HepG2 (cell line): Measurements from ENCODE around the gene EIF5A. TPM values are rescaled to one million over a fixed set of nuclear protein-coding genes. Genes with fewer than 3 reads are reported as not detected.

ENCODE experiments used
- AHDC1 ChIP-seq: sonication (generic); formaldehyde crosslinking; IDR thresholded peaks from 2 replicates; pipeline ENCODE4 v1.5.1; 2020; ENCODE audit warnings: mild to moderate bottlenecking, missing genetic modification reagents, borderline replicate concordance
- CREB1 ChIP-seq, 2 experiments: fragments of 450-650 bp in 1 of 2; IDR thresholded peaks; 2 replicates each; pipeline ENCODE4 v1.6.1; 2016 to 2017; ENCODE audit warnings: control low read depth in 1 of 2, mild to moderate bottlenecking in 1 of 2, missing compliant biosample characterization in 1 of 2, missing genetic modification characterization in 1 of 2
- DZIP1 ChIP-seq: sonication (generic); formaldehyde crosslinking; IDR thresholded peaks from 2 replicates; pipeline ENCODE4 v1.5.0; 2020; ENCODE audit warnings: mild to moderate bottlenecking, missing genetic modification reagents
- ELF3 ChIP-seq: IDR thresholded peaks from 2 replicates; pipeline ENCODE4 v1.6.1; 2016; ENCODE audit warnings: missing genetic modification reagents, missing compliant biosample characterization
- ETV5 ChIP-seq: IDR thresholded peaks from 2 replicates; pipeline ENCODE4 v1.6.1; 2018; ENCODE audit warnings: missing biosample characterization, missing genetic modification reagents, inconsistent platforms, borderline replicate concordance
- NFIB ChIP-seq: sonication (generic); formaldehyde crosslinking; IDR thresholded peaks from 2 replicates; pipeline ENCODE4 v1.9.0; 2021; ENCODE audit warnings: missing genetic modification reagents, mild to moderate bottlenecking, borderline replicate concordance
- PREB ChIP-seq: sonication (generic); formaldehyde crosslinking; IDR thresholded peaks from 2 replicates; pipeline ENCODE4 v1.4.0; 2020; ENCODE audit warnings: missing genetic modification reagents
- RBFOX2 ChIP-seq: fragments of 200-400 bp; formaldehyde crosslinking; IDR thresholded peaks from 2 replicates; pipeline ENCODE4 v1.6.1; 2017; ENCODE audit warnings: low read depth, mild to moderate bottlenecking, low read length
- ZNF251 ChIP-seq: sonication (generic); formaldehyde crosslinking; IDR thresholded peaks from 2 replicates; pipeline ENCODE4 v1.9.0; 2021; ENCODE audit warnings: mild to moderate bottlenecking, missing genetic modification reagents
- ZNF281 ChIP-seq: sonication (generic); formaldehyde crosslinking; IDR thresholded peaks from 2 replicates; pipeline ENCODE4 v1.4.0; 2020; ENCODE audit warnings: missing genetic modification reagents, borderline replicate concordance
- ZNF616 ChIP-seq: sonication (generic); formaldehyde crosslinking; IDR thresholded peaks from 2 replicates; pipeline ENCODE4 v1.5.0; 2020; ENCODE audit warnings: low read depth, mild to moderate bottlenecking, missing genetic modification reagents
- ZNF724P ChIP-seq: sonication (generic); formaldehyde crosslinking; IDR thresholded peaks from 2 replicates; pipeline ENCODE4 v1.8.0; 2022; ENCODE audit warnings: missing genetic modification reagents, borderline replicate concordance
- polyA plus RNA-seq, 8 experiments: library from polyadenylated mRNA; depleted of rRNA in 3 of 8; stranded (reverse) in 7 of 8; unstranded in 1 of 8; fragments of >200 nt; fragmentation: Illumina TruSeq in 4 of 8; extraction: Trizol in 4 of 8; gene quantifications; 2 replicates each; pipeline versions ENCODE4 v1.2.1 to v1.2.3, GENCODE V29; 2011 to 2016; ENCODE audit warnings: low read depth in 4 of 8, missing spikeins in 1 of 8, mixed read lengths in 1 of 8; ENCODE audit not compliant: insufficient read depth in 1 of 8
- total RNA-seq, 5 experiments: library from RNA; depleted of rRNA; stranded (reverse); fragments of >200 nt; fragmentation: Illumina TruSeq; extraction: Trizol; gene quantifications; 2 replicates each; pipeline ENCODE4 v1.2.3, GENCODE V29; 2016; ENCODE audit warnings: low read depth in 1 of 5

The EIF5A gene
- total and polyA plus RNA-seq, 2 of the 13 experiments (the other 11 are each of a cell fraction or from before 2014, with no cell fraction given): 319 to 337 TPM

DNA sequence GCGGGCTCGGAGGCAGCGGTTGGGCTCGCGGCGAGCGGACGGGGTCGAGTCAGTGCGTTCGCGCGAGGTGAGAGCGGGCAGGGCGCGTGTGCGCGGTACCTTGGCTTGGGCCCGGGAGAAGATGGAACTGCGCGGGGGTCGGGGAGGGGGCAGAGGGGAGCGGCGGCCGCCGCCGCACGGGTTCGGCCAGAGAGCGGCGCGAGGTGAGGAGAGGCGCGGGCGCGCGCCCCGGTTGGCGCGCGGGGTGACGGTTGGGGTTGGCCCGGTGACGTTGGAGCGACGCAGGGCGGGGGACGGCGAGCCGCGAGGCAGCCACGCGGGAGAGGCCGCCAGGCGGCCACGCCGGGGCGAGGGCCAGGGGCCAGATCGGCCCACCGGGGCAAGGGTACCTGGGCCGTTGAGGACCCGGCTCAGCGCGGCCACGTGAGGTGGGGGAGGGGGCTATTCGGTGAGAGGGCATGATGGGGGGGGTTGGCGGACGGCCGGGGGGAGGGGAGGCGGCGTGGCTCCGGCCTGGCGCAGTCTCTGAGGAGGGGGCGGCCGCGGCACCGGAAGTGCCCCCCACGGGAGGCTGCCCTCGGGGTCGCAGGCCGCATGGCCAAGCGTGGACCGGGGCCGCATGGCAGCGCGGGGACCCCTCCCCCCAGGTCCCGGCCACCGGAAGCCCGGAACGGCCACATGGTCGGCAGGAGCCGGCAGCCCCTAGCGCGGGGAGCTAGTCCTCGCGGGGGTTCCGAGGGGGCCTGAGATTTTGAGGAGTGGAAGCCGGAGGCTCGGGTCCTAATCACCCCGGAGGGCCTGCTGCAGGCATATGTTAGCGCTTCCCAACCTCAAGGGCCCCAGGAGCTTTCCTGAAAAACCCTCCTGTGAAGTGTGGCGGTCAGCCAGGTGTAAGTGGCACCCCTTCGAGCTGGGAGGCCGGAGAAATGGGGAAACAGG is 527 bp downstream of the EIF5A start (continued):
- TF ChIP-seq ZNF281 (CRISPR knock-in tag) (peak; percentile 92), CREB1 (IDR thresholded peaks at IDR 0.05) (no peak), CREB1 (CRISPR knock-in tag; IDR thresholded peaks at IDR 0.05) (no peak), PREB (no peak), RBFOX2 (peak; percentile 86), ELF3 (no peak), DZIP1 (CRISPR knock-in tag) (peak; percentile 66; the same call in 1 of the 2 replicates), ZNF724P (CRISPR knock-in tag) (0 out of 2 replicates have a peak, but pooled peaks have one; percentile 54), AHDC1 (CRISPR knock-in tag) (no peak), ZNF616 (CRISPR knock-in tag) (0 out of 2 replicates have a peak, but pooled peaks have one; percentile 26), ETV5 (peak; percentile 81), NFIB (CRISPR knock-in tag) (no peak), ZNF251 (CRISPR knock-in tag) (no peak)
